ENCODE data around the gene CYP4V2. TPM values are rescaled to one million over a fixed set of nuclear protein-coding genes. Genes with fewer than 3 reads are reported as not detected.

CYP4V2 gene
- total RNA-seq, 2 experiments from 2014 or later: 7.3 to 8.1 TPM

DNA sequence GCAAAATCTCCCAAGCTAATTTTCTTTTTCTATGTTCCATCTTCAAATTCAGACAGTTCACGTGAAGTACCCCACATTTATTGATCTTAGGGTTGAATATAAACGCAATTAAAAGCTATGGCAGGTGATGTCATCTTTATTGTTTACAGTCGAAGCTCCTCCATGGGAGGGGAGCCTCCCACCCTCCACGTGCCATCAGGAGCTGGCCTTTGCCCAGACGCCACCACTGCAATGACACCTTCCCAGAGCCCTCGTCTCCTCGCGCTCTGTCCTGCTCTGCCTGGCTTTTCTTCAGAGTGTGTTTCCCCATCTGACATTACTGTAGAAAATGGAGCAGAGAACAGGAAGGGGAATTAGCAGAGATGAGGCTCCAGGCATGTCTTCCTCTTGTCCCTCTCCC, 18.8 kb upstream of the CYP4V2 start:
- ChIA-PET CTCF (no interaction called here), POLR2A (no interaction called here)

GRCh38 chr4:186188107-186188506, 3.3 kb upstream of the CYP4V2 start:
- POLR2A ChIA-PET: no interaction called here
- CTCF ChIA-PET: interaction anchor here (0.7 kb wide), 1 partner anchor 56 kb away, joined by 3 read pairs; no protein-coding TSS in a partner anchor

- ChIA-PET CTCF (no interaction called here), POLR2A (no interaction called here)
These were observed 1.7 kb upstream of the CYP4V2 start for GRCh38 chr4:186189656-186190055.

GRCh38 chr4:186190581-186191199, 677 bp upstream of the CYP4V2 start:
- ChIA-PET CTCF (interaction anchor here (0.8 to 1.4 kb wide), 3 partner anchors 12 to 123 kb away, joined by 3 to 4 read pairs (median 3); no protein-coding TSS in a partner anchor), POLR2A (no interaction called here)

- ChIA-PET POLR2A (interaction anchor here (1.0 kb wide), 1 partner anchor 31 kb away, joined by 3 read pairs; no protein-coding TSS in a partner anchor), CTCF (interaction anchor here (1.4 kb wide), 1 partner anchor 14 kb away, joined by 4 read pairs; no protein-coding TSS in a partner anchor)
These were observed 772 bp downstream of the CYP4V2 start for GRCh38 chr4:186192066-186192612.

DNA sequence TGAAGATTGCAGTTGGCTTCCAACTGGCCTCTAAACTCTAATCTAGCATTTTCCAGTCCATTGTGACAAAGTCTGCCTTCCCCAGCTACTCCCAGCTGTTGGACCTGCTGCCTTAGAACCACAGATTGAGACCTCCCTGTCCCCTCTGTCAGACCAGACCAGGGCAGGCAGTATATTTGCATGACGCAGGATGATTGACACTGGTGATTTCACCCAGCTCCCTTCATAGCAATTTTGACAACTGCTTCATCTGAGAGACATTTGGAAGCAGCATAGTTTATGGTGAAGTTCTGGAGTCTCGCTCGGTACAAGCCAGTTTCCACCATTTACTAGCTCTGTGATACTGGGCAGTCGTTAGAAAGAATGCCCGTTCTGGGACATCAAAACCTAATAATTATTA, 2.5 kb downstream of the CYP4V2 start:
- ChIA-PET CTCF (no interaction called here), POLR2A (no interaction called here)

DNA sequence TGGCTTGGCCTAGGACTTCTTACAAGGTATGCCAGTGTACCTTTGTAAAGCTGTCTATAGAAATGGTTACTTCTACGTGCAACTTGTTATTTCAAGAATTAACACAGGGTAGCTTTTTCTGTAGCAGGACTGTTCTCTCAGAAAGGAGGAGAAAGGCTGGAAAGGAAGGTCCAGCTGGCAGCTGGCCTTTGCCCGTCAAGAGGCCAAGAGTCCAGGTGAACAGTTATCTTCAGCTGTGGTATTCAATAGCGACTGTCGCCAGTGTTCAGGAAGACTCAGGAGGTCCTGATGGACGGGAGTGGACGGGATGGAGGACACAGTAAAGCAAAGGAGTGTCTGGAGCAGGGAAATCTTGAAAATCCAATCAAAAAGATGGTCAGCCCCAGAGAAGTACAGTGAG, 4.7 kb downstream of the CYP4V2 start:
- POLR2A ChIA-PET: no interaction called here
- CTCF ChIA-PET: no interaction called here

DNA sequence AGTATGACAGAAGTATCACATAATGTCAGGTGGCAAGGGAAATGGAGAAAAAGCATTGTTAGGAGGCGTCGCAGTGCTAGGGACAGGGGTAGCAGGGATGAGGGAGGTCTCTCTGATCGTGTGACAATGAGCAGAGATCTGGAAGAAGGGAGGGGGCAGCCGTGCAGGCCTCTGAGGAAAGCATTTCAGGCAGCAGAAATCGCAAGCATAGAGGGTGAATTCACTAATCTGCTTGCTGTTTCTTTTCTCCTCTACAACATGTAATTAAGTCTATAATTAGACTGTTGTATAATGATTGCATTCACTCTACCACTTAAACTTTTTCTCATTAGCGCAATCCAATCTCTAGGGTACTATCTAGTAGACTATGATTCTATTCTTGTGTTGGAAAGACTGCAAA, 9.1 kb downstream of the CYP4V2 start:
- ChIA-PET CTCF (no interaction called here), POLR2A (no interaction called here)

- ChIA-PET CTCF (interaction anchor here (1.4 kb wide), 1 partner anchor 51 kb away, joined by 3 read pairs; no protein-coding TSS in a partner anchor), POLR2A (no interaction called here)
These were observed 9.6 kb downstream of the CYP4V2 start for GRCh38 chr4:186201010-186201409.

DNA sequence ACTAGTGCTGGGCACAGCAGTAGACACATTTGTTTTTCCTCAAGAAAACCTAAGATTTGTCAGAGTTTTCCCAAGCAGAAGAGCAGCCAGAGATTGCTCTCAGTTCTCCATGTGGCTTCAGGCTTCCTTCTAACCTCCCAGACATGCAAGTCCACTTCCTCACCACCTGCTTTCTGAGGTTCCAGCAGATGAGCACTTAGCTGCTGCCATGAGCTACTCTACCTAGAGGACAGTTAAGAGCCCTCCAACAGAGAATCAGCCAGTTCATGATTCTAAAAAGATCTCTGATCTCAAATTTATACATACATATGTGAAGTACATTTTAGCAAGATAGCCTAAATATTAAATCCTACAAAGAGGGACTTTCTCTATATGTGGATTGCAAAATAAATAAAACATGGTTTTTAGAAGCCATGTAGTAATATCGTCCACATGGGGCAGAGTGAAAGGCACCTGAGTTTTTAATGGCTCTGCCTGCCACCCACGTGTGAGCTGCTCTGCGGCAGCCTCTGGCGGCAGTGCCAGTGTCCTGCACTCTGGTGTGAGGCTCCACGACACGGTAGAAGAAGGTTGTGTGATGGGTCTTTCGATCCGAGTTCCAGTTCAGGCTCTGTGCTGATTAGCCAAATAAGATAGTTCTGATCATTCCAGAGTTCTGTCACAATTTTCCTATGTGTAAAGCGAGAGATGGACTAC, 10.3 kb downstream of the CYP4V2 start:
- CTCF ChIA-PET: interaction anchor here (1.4 kb wide), 1 partner anchor 52 kb away, joined by 3 read pairs; no protein-coding TSS in a partner anchor
- POLR2A ChIA-PET: no interaction called here

DNA sequence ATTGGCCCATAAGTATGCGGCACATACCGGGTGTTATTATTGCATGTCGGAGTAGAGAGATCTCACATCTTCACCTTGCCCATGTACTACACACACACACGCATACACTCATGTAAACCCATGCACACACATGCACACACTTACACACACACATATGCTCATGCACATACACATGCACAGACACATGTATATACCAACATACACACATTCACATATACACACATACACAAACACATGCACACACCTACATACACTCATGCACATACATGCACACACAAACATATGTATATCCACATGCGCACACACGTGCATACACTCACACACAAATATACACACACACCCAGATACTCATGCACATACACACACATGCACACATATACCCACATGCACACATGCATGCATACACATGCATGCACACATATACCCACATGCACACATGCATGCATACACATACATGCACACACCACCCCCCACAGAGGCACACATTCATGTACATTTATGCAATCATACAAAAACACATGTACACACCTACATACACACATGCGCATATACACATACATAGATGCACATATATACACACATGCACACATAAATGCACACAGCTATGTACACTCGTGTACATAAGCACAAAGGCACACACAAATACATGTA, 11.2 kb downstream of the CYP4V2 start:
- ChIA-PET POLR2A (no interaction called here), CTCF (no interaction called here)

- ChIA-PET POLR2A (no interaction called here), CTCF (no interaction called here)
These were observed 12.0 kb downstream of the CYP4V2 start for GRCh38 chr4:186203406-186203805.

DNA sequence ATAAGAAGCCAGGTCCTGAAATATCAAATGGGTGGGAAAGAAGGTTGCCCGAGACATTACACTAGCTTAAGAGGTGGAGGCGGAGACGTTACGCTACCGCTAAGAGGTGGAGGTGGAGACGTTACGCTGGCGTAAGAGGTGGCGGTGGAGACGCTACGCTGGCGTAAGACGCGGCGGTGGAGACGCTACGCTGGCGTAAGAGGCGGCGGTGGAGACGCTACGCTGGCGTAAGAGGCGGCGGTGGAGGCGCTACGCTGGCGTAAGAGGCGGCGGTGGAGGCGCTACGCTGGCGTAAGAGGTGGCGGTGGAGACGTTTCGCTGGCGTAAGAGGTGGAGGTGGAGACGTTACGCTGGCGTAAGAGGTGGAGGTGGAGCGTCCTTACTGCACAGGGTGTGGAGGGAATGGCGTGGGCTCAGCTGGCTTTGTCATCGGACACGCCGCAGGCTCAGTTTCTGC, 12.8 kb downstream of the CYP4V2 start:
- CTCF ChIA-PET: no interaction called here
- POLR2A ChIA-PET: no interaction called here

DNA sequence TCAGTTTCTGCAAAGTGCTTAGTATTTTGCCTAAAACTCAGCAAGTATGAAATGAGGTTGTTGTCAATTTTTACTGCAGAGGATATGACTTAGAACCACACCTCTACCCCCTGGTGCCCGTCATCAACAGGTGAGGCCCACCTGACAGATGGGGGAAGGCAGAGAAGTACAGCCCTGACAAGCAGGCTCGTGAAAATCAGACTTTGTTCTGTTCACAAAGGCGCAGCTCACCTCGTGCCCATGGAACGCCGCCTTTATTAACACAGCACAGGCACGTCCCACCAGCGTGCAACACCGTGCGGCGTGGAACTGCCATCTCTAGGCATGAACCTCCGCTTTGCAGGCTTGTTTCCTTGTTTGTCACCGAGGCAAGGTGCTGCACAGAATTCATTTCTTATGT, 13.3 kb downstream of the CYP4V2 start:
- ChIA-PET POLR2A (no interaction called here), CTCF (no interaction called here)

GRCh38 chr4:186205156-186205555, 13.8 kb downstream of the CYP4V2 start:
- CTCF ChIA-PET: no interaction called here
- POLR2A ChIA-PET: no interaction called here

GRCh38 chr4:186216465-186217024, 25.2 kb downstream of the CYP4V2 start:
- ChIA-PET CTCF (no interaction called here), POLR2A (no interaction called here)

DNA sequence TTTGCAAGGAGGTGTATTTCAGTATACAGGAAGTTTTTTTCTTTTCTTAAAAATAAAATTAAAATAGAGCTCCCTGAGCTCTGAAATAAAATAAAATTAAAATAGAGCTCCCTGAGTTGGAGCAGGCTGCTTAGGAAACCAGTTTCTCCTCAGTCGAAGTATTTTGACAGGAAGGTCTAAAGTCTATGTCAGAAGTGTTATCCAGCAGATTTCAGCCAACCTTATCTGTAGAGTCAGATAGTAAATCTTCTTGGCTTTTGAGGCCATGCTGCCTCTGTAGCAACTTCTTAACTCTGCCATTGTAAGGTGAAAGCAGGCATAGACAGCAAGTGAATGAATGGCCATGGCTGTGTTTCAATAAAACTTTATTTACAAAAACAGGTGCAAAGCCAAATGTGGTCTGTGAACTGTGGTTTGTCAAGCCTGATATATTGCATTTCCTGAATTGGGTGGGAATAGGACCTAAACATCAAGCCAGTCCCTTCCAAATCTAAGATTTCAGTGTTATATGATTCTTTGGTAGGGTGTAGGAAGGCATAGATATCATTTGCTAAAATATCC, 26.4 kb downstream of the CYP4V2 start:
- ChIA-PET POLR2A (no interaction called here), CTCF (no interaction called here)

DNA sequence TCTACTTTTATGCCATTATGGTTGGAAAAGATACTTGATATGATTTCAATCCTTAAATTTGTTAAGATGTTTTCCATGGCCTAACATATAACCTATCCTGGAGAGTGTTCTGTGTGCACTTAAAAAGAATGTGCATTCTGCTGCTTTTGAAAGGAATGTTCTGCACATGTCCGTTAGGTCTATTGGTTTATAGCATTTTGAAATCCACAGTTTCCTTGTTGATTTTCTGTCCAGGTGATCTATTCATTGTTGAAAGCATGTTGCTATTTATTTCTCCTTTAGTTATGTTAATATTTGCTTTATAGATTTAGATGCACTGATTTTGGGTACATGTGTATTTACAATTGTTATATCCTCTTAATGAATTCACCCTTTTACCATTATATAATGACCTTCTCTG, 30.3 kb downstream of the CYP4V2 start:
- POLR2A ChIA-PET: no interaction called here
- CTCF ChIA-PET: no interaction called here

- ChIA-PET CTCF (no interaction called here), POLR2A (no interaction called here)
These were observed 34.5 kb downstream of the CYP4V2 start for GRCh38 chr4:186225848-186226247.

DNA sequence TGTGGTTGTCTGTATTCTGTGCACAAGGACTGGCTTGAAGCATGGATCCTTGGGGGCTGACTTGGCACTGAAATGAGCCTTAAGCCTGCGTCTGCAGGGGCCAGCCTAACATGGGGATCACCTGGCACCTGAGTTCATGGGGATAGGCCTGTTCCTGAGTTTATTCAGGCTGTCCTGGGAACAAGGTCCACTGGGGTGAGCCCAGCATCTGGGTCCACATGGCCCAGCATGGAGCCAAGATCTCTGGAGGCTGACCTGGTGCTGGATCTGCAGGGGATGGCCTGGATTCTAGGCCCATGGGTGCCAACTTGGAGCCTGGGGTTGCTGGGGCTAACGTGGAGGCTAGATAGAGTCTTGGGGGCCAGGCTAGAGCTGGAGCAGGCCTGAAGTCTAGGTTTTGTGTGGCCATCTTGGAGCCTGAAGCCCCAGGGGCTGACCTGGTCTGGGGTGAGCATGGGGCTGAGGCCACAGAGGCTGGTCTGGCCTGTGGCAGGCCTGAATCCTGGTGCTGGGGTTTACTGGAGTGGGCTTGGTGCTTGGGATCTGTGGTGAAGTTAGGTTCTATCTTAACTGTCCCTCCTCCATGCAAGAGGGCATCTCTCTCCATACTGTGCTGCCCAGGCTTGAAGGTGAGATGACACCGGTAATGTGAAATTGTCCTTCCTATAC, 35.3 kb downstream of the CYP4V2 start:
- CTCF ChIA-PET: no interaction called here
- POLR2A ChIA-PET: no interaction called here
